H9 (cell line): ENCODE measurements around the gene CD53. TPM values are rescaled to one million over a fixed set of nuclear protein-coding genes. Genes with fewer than 3 reads are reported as not detected.

Source experiments
- DNase-seq: peaks from one replicate; pipeline ENCODE4 v3.0.0-alpha.2; 2017
- H2AFZ ChIP-seq: one replicate; pipeline ENCODE4 v1.6.1; 2013; ENCODE audit warnings: mild to moderate bottlenecking, low read length, control low read depth, moderate library complexity
- H2AK5ac ChIP-seq: 2 replicates; pipeline ENCODE4 v1.6.1; 2013; ENCODE audit warnings: low read length, control low read depth, mixed read lengths; ENCODE audit not compliant: insufficient read length
- H2BK120ac ChIP-seq: one replicate; pipeline ENCODE4 v1.6.1; 2013; ENCODE audit warnings: low read depth, mild to moderate bottlenecking, low read length, control low read depth, inconsistent platforms; ENCODE audit not compliant: poor library complexity, severe bottlenecking
- H2BK12ac ChIP-seq: 2 replicates; pipeline ENCODE4 v1.6.1; 2013; ENCODE audit warnings: low read length, control low read depth, mixed read lengths, low read depth; ENCODE audit not compliant: insufficient read length
- H2BK15ac ChIP-seq: 2 replicates; pipeline ENCODE4 v1.6.1; 2013; ENCODE audit warnings: low read depth, low read length, control low read depth
- H2BK20ac ChIP-seq: one replicate; pipeline ENCODE4 v1.6.1; 2013; ENCODE audit warnings: low read depth, mild to moderate bottlenecking, low read length, control low read depth, inconsistent platforms; ENCODE audit not compliant: poor library complexity, severe bottlenecking
- H2BK5ac ChIP-seq: 2 replicates; pipeline ENCODE4 v1.6.1; 2013; ENCODE audit warnings: low read length, control low read depth, mixed read lengths; ENCODE audit not compliant: insufficient read length
- H3K14ac ChIP-seq: 2 replicates; pipeline ENCODE4 v1.6.1; 2013; ENCODE audit warnings: low read length, control low read depth; ENCODE audit not compliant: insufficient read depth
- H3K18ac ChIP-seq: 2 replicates; pipeline ENCODE4 v1.6.1; 2013; ENCODE audit warnings: low read depth, mild to moderate bottlenecking, mixed read lengths, low read length, control low read depth; ENCODE audit not compliant: insufficient read length
- H3K23ac ChIP-seq: 2 replicates; pipeline ENCODE4 v1.6.1; 2013; ENCODE audit warnings: low read length, control low read depth, mixed read lengths, low read depth; ENCODE audit not compliant: insufficient read length
- H3K23me2 ChIP-seq: 2 replicates; pipeline ENCODE4 v1.6.1; 2013; ENCODE audit warnings: low read depth, mild to moderate bottlenecking, mixed read lengths, low read length, control low read depth; ENCODE audit not compliant: insufficient read length, poor library complexity, severe bottlenecking
- H3K27ac ChIP-seq: 2 replicates; pipeline ENCODE4 v1.5.1; 2013; ENCODE audit warnings: low read length, control low read depth, mixed read lengths, low read depth; ENCODE audit not compliant: insufficient read length
- H3K27me3 ChIP-seq: 2 replicates; pipeline ENCODE4 v1.6.1; 2013; ENCODE audit warnings: low read length, control low read depth, inconsistent platforms; ENCODE audit not compliant: insufficient read depth
- H3K4ac ChIP-seq: 2 replicates; pipeline ENCODE4 v1.6.1; 2013; ENCODE audit warnings: low read depth, mild to moderate bottlenecking, control low read depth, inconsistent platforms, low read length, moderate library complexity
- H3K4me1 ChIP-seq: 2 replicates; pipeline ENCODE4 v1.6.1; 2013; ENCODE audit warnings: low read length, control low read depth, inconsistent platforms; ENCODE audit not compliant: insufficient read depth
- H3K4me2 ChIP-seq: 2 replicates; pipeline ENCODE4 v1.6.1; 2013; ENCODE audit warnings: low read length, control low read depth, mixed read lengths; ENCODE audit not compliant: insufficient read length, insufficient read depth
- H3K56ac ChIP-seq: 2 replicates; pipeline ENCODE4 v1.6.1; 2013; ENCODE audit warnings: low read depth, mild to moderate bottlenecking, mixed read lengths, low read length, control low read depth; ENCODE audit not compliant: insufficient read length
- H3K79me1 ChIP-seq: 2 replicates; pipeline ENCODE4 v1.6.1; 2013; ENCODE audit warnings: low read depth, mild to moderate bottlenecking, moderate library complexity, low read length, control low read depth, inconsistent platforms; ENCODE audit not compliant: insufficient read depth, poor library complexity, severe bottlenecking
- H3K79me2 ChIP-seq: 2 replicates; pipeline ENCODE4 v1.6.1; 2013; ENCODE audit warnings: low read length, control low read depth, inconsistent platforms; ENCODE audit not compliant: insufficient read depth
- H3K9ac ChIP-seq: 2 replicates; pipeline ENCODE4 v1.6.1; 2013; ENCODE audit warnings: low read length, control low read depth, mixed read lengths; ENCODE audit not compliant: insufficient read length; ENCODE audit errors: extremely low read depth
- H3K9me3 ChIP-seq: one replicate; pipeline ENCODE4 v1.6.1; 2013; ENCODE audit warnings: low read depth, low read length, inconsistent platforms; ENCODE audit not compliant: control insufficient read depth
- H3T11ph ChIP-seq: one replicate; pipeline ENCODE4 v1.6.1; 2013; ENCODE audit warnings: mild to moderate bottlenecking, low read length, control low read depth, inconsistent platforms
- H4K20me1 ChIP-seq: one replicate; pipeline ENCODE4 v1.6.1; 2013; ENCODE audit not compliant: control insufficient read depth, insufficient read length, insufficient read depth
- H4K5ac ChIP-seq: 2 replicates; pipeline ENCODE4 v1.6.1; 2013; ENCODE audit warnings: low read depth, mild to moderate bottlenecking, mixed read lengths, low read length, control low read depth; ENCODE audit not compliant: insufficient read length
- H4K8ac ChIP-seq: replicated peaks from 2 replicates; pipeline ENCODE4 v1.6.1; 2013; ENCODE audit warnings: low read length, control low read depth, mixed read lengths, low read depth; ENCODE audit not compliant: insufficient read length
- H4K91ac ChIP-seq: 2 replicates; pipeline ENCODE4 v1.6.1; 2013; ENCODE audit warnings: low read depth, mild to moderate bottlenecking, moderate library complexity, mixed read lengths, low read length, control low read depth; ENCODE audit not compliant: insufficient read length
- H3K27ac Mint-ChIP-seq, 3 experiments: 2 replicates in 2 of 3; 3 replicates in 1 of 3; pipeline ENCODE4 v1.8.0; 2020 to 2021; ENCODE audit warnings: mixed read lengths in 3 of 3, mild to moderate bottlenecking in 1 of 3, moderate library complexity in 1 of 3
- H3K27me3 Mint-ChIP-seq: 2 replicates; pipeline ENCODE4 v1.8.0; 2021; ENCODE audit warnings: low read depth, mild to moderate bottlenecking, moderate library complexity, mixed read lengths
- H3K36me3 Mint-ChIP-seq, 3 experiments: 2 replicates in 2 of 3; 3 replicates in 1 of 3; pipeline ENCODE4 v1.8.0; 2020 to 2021; ENCODE audit warnings: low read depth in 3 of 3, mixed read lengths in 3 of 3; ENCODE audit not compliant: insufficient read depth in 1 of 3
- H3K4me1 Mint-ChIP-seq, 2 experiments: 2 replicates each; pipeline ENCODE4 v1.8.0; 2020; ENCODE audit warnings: mixed read lengths in 2 of 2
- H3K4me3 Mint-ChIP-seq, 2 experiments: 2 replicates in 1 of 2; 3 replicates in 1 of 2; pipeline ENCODE4 v1.8.0; 2020 to 2021; ENCODE audit warnings: mild to moderate bottlenecking in 2 of 2, mixed read lengths in 2 of 2, moderate library complexity in 1 of 2
- H3K9me3 Mint-ChIP-seq, 2 experiments: 2 replicates in 1 of 2; 3 replicates in 1 of 2; pipeline ENCODE4 v1.8.0; 2020; ENCODE audit warnings: mild to moderate bottlenecking in 2 of 2, mixed read lengths in 2 of 2, moderate library complexity in 1 of 2
- WGBS: extraction: QIAGEN DNeasy Blood & Tissue Kit; methylation state at CpG from one replicate; pipeline ENCODE4 v1.1.7; 2013; ENCODE audit warnings: missing lambda C conversion rate, low lambda C conversion rate, mixed read lengths; ENCODE audit not compliant: insufficient read length; ENCODE audit errors: extremely low coverage; 5-methylcytosine and 5-hydroxymethylcytosine counted together
- total RNA-seq: library from RNA; stranded (reverse); gene quantifications from 2 replicates; pipeline ENCODE4 v1.2.1, GENCODE V29; 2021
- TF ChIP-seq, protein P1 (sequence below): fragments of 200-600 bp; sonication (generic); conservative IDR thresholded peaks from 3 replicates; pipeline ENCODE4 v1.8.0; 2021; ENCODE audit warnings: antibody characterized with exemption, mild to moderate bottlenecking

CD53 gene
- total RNA-seq, 1 experiment from 2014 or later: 0.15 TPM

DNA sequence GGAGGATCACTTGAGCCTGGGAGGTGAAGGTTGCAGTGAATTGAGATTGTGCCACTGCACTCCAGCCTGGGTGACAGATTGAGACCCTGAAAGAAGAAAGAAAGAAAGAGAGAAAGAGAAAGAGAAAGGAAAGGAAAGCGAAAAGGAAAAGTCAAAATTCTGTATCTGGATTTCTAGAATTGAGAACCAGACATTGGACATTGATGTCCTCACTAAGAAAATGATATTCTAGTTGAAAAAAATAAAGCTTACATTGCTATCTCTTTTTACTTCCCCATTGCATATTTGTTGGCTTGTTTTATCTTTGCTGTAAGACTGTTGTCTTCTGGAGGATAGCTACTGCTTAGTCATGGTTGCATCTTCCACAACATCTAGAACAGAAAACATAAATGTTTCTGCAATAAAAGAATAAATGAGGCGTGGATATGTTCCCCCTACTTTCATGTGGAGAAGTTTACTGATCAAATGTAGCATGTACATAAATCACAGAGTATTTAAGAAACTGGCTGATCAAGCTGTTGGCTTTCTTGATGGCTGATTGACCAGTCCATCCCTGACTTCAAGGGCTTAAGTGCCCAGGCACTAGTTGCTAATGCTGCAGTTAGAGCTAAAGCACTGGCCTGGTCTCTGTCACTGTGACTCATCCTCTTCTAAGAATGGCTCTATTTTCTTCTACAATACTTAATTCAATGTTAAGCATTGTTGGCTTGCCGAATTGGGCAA is 17.7 kb downstream of the CD53 start:
- no peaks in the 10 kb centered on the region for H3K79me1 ChIP-seq
- TF ChIP-seq, protein P1, sequence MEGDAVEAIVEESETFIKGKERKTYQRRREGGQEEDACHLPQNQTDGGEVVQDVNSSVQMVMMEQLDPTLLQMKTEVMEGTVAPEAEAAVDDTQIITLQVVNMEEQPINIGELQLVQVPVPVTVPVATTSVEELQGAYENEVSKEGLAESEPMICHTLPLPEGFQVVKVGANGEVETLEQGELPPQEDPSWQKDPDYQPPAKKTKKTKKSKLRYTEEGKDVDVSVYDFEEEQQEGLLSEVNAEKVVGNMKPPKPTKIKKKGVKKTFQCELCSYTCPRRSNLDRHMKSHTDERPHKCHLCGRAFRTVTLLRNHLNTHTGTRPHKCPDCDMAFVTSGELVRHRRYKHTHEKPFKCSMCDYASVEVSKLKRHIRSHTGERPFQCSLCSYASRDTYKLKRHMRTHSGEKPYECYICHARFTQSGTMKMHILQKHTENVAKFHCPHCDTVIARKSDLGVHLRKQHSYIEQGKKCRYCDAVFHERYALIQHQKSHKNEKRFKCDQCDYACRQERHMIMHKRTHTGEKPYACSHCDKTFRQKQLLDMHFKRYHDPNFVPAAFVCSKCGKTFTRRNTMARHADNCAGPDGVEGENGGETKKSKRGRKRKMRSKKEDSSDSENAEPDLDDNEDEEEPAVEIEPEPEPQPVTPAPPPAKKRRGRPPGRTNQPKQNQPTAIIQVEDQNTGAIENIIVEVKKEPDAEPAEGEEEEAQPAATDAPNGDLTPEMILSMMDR: no peak
- no peak overlapping the region for H4K8ac ChIP-seq

More for the DNA sequence above, 17.7 kb downstream of the CD53 start:
- no peak overlapping the region for H4K5ac ChIP-seq
- Mint-ChIP-seq H3K9me3 (peaks cover 12 to 27% of the 10 kb centered on the region in 2 experiments), H3K27me3 (no peaks in the 10 kb centered on the region; the same call in 1 of the 2 replicates), H3K4me3 (no peak overlapping the region), H3K27ac (no peak overlapping the region), H3K36me3 (no peaks in the 10 kb centered on the region), H3K4me1 (peaks cover 2 to 4% of the 10 kb centered on the region in 2 experiments; a peak in 2 of 4 replicates)
- H3K27ac ChIP-seq: no peak overlapping the region
- no peaks in the 10 kb centered on the region for H3K79me2 ChIP-seq
- H3K14ac ChIP-seq: no peak overlapping the region
- no CpG with 5 or more reads among the region's 3 CpGs for WGBS
- no peak overlapping the region for H3K23ac ChIP-seq
- no peaks in the 10 kb centered on the region for H3K27me3 ChIP-seq
- no peak overlapping the region for H2AK5ac ChIP-seq
- no peak overlapping the region for H3K4me2 ChIP-seq
- H3K56ac ChIP-seq: no peak overlapping the region
- no peak overlapping the region for H3K9ac ChIP-seq
- no peak overlapping the region for H3T11ph ChIP-seq
- no peak overlapping the region for H2BK120ac ChIP-seq
- H3K9me3 ChIP-seq: no peaks in the 10 kb centered on the region
- no peak overlapping the region for H2BK20ac ChIP-seq
- no peak for DNase-seq
- H4K91ac ChIP-seq: no peak overlapping the region
- H3K4ac ChIP-seq: no peak overlapping the region
- no peaks in the 10 kb centered on the region for H3K23me2 ChIP-seq
- H3K4me1 ChIP-seq: no peaks in the 10 kb centered on the region
- H2AFZ ChIP-seq: no peak overlapping the region
- no peak overlapping the region for H2BK12ac ChIP-seq
- H2BK5ac ChIP-seq: no peak overlapping the region
- no peak overlapping the region for H3K18ac ChIP-seq
- H2BK15ac ChIP-seq: no peak overlapping the region
- H4K20me1 ChIP-seq: no peaks in the 10 kb centered on the region
